Breast epithelium (tissue), 4 donors: Measurements from ENCODE around the gene SLC22A15. TPM values are rescaled to one million over a fixed set of nuclear protein-coding genes. Genes with fewer than 3 reads are reported as not detected.

ENCODE experiments used
- DNase-seq, 2 donors: peaks; one replicate each; pipeline ENCODE4 v3.0.0-alpha.2; 2019; ENCODE audit warnings: low spot score in 2 of 2
- H3K27ac ChIP-seq, 2 donors: fragments of 200-600 bp; sonication (generic) in 1 of 2; one replicate each; pipeline ENCODE4 v1.5.1; 2016 to 2019; ENCODE audit warnings: mild to moderate bottlenecking in 1 of 2
- H3K27me3 ChIP-seq, 2 donors: fragments of 200-600 bp; sonication (generic) in 1 of 2; one replicate each; pipeline versions ENCODE4 v1.5.1 to v1.6.0; 2017 to 2019; ENCODE audit warnings: control low read depth in 1 of 2, mild to moderate bottlenecking in 1 of 2
- H3K36me3 ChIP-seq: fragments of 200-600 bp; one replicate; pipeline ENCODE4 v1.5.1; 2019
- H3K4me1 ChIP-seq, 2 donors: fragments of 200-600 bp; sonication (generic); one replicate each; pipeline ENCODE4 v1.5.1; 2016 to 2019; ENCODE audit warnings: control low read depth in 1 of 2
- H3K4me3 ChIP-seq, 3 donors: fragments of 200-600 bp; sonication (generic); 1 replicate in 2 of 3; 2 replicates in 1 of 3; pipeline ENCODE4 v1.5.1; 2016 to 2019; ENCODE audit warnings: mild to moderate bottlenecking in 3 of 3, moderate library complexity in 2 of 3
- H3K9me3 ChIP-seq, 2 donors: fragments of 200-600 bp; sonication (generic) in 1 of 2; one replicate each; pipeline ENCODE4 v1.5.1; 2016 to 2019; ENCODE audit warnings: control low read depth in 1 of 2
- POLR2A ChIP-seq: fragments of 450-650 bp; IDR thresholded peaks from one replicate; pipeline ENCODE4 v1.6.1; 2016; ENCODE audit warnings: antibody characterized with exemption, mild to moderate bottlenecking, moderate library complexity
- POLR2AphosphoS5 ChIP-seq, 3 donors: sonication (generic); formaldehyde crosslinking; IDR thresholded peaks; one replicate each; pipeline ENCODE4 v1.6.1; 2017; ENCODE audit warnings: antibody characterized with exemption in 3 of 3
- intact Hi-C: fragments of 100-400 bp; cut with DNase I; formaldehyde crosslinking; loops from one replicate; pipeline ENCODE4 v1.15.1; 2023; ENCODE audit warnings: low total_unique reads
- total RNA-seq, 3 donors: library from RNA; depleted of rRNA; stranded (reverse); fragments of >200 nt; gene quantifications; one replicate each; pipeline ENCODE4 v1.1.0, GENCODE V29; 2016
- TF ChIP-seq, protein P1 (sequence below), 3 donors: fragments of 450-650 bp; IDR thresholded peaks; one replicate each; pipeline ENCODE4 v1.5.1; 2016 to 2017; ENCODE audit warnings: antibody characterized with exemption in 3 of 3, mild to moderate bottlenecking in 3 of 3, moderate library complexity in 3 of 3

SLC22A15 gene
- total RNA-seq, 3 donors from 2014 or later, result 5.6 to 10.1 (median 7.8) TPM

DNA sequence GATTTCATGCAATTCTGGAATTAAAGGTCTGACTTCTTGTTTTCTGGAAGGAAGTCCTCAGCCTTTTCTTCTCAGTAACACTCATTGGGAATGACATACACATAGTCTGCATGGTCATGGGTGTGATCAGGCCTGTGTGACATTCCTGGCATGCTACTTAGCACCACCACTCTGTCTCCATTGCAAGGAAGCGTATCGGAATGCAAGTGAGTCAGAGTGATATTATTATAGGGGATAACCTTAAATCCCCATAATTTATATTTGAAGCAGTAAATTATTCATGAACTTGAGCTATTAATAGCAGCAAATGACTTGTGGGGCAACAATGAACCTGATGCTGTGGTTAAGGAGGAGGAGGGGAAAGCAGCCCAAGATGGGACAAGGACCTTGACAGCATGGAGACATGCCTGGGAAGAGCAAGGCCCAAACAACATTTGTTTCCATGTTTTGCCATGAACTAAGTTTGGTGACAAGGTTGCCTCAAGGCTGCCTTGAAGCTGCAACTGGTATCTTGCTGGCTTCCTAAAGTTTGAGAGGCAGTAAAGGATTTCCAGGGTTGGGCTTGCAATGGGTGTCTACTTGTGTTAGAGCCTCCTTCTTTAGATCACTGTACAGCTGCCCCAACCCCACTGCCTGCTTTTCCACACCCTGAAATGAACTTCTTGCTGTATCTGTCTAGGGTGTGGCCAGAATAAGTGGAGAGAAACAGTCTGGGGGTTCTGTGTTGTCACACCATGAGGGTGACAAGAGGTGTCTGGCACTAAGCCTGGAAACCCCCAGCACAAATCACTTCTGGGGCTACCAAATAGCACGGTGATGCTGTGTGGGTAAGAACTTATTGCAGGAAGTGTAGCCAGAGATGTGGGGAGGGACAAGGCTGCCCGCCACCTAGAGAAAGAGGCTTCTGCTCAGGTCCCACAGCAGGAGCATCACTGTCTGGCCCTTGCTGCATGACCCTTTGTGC lies 139.4 kb downstream of the SLC22A15 start:
- H3K27ac ChIP-seq, result no peak overlapping the region
- intact Hi-C loops, result no loop called here

GRCh38 chr1:116118471-116118870 lies 142.2 kb downstream of the SLC22A15 start:
- no peak for DNase-seq
- Histone ChIP-seq H3K27ac (no peak overlapping the region), H3K36me3 (no peaks in the 10 kb centered on the region), H3K9me3 (no peaks in the 10 kb centered on the region), H3K4me3 (no peak overlapping the region), H3K4me1 (no peaks in the 10 kb centered on the region), H3K27me3 (no peaks in the 10 kb centered on the region)
- TF ChIP-seq, protein P1, sequence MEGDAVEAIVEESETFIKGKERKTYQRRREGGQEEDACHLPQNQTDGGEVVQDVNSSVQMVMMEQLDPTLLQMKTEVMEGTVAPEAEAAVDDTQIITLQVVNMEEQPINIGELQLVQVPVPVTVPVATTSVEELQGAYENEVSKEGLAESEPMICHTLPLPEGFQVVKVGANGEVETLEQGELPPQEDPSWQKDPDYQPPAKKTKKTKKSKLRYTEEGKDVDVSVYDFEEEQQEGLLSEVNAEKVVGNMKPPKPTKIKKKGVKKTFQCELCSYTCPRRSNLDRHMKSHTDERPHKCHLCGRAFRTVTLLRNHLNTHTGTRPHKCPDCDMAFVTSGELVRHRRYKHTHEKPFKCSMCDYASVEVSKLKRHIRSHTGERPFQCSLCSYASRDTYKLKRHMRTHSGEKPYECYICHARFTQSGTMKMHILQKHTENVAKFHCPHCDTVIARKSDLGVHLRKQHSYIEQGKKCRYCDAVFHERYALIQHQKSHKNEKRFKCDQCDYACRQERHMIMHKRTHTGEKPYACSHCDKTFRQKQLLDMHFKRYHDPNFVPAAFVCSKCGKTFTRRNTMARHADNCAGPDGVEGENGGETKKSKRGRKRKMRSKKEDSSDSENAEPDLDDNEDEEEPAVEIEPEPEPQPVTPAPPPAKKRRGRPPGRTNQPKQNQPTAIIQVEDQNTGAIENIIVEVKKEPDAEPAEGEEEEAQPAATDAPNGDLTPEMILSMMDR (IDR thresholded peaks at IDR 0.05), result no peak
- TF ChIP-seq POLR2A (no peak), POLR2AphosphoS5 (IDR thresholded peaks at IDR 0.05) (no peak)
- intact Hi-C loops, result no loop called here

More for the DNA sequence above, 139.4 kb downstream of the SLC22A15 start:
- H3K36me3 ChIP-seq, result no peaks in the 10 kb centered on the region
- H3K4me3 ChIP-seq, result no peak overlapping the region
- TF ChIP-seq POLR2AphosphoS5 (IDR thresholded peaks at IDR 0.05) (no peak), POLR2A (no peak)
- TF ChIP-seq, protein P1 (IDR thresholded peaks at IDR 0.05), result no peak
- no peaks in the 10 kb centered on the region for H3K27me3 ChIP-seq
- H3K9me3 ChIP-seq, result no peaks in the 10 kb centered on the region
- no peak for DNase-seq
- H3K4me1 ChIP-seq, result no peaks in the 10 kb centered on the region

Other genes with a start within 250 kb of the SLC22A15 start
- gene CASQ2, start 207.8 kb upstream of the SLC22A15 start, total RNA-seq, result 1 to 10 TPM; 2.1 to 3.3 (median 2.6) TPM
- gene NHLH2, start 135.4 kb upstream of the SLC22A15 start, total RNA-seq, result not detected
- gene MAB21L3, start 134.9 kb downstream of the SLC22A15 start, total RNA-seq, result under 1 TPM in 2 of 3 donors, not detected in 1; 0.29 to 0.80 TPM